SIG-M5 treated with dmso at 0.1 percent for 504 hours (cell line): ENCODE results near the gene MPC2.

Experiments
- DNase-seq: peaks from one replicate; lab custom pipeline; 2025; ENCODE audit not compliant: unreplicated experiment; lab: John Stamatoyannopoulos, UW

The MPC2 gene

DNA sequence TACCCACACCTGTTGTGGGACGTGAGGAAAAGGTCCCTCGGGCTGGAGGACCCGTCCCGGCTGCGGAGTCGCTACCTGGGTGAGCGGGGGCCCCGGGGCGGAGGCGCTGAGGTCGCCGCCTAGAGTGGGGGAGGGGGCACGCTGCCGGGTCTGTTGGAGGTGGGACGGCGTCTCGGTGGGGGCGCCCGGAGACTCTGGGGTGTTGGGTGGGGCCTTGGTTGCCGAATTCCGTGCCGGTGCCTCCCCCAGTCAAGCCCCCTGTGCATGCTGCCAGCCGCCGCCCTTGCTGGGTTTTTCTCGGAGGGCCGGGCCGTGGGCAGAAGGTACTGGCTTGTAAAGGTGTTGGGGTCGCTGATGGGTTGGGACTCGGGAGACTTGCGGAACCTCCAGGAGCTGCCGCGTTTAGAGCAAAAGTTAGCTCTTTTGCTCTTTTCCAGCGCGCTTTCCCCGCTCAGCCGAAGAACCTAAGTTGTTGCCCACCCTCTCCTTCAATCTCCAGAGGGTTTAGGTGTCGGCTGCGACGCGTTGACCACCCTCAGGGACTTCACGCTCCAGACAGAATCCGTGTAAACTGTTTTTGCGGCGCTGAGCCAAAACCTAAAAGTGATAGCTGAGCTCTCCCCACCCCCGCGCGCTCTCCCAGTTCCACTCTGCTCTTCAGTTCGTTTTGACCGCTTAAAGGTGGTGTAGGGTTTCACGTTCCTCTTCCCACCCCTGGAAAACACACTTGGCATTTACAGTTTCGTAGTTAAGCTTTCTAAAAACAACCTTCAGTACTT is at the start of gene MPC2:
TSS of gene MPC2 (minus strand) at position 143 of the 779 bp plus-strand sequence. CDS start 1,231 bp downstream, outside the sequence.
- DNase-seq: peak; percentile 67

- DNase-seq: no peak
Observed at GRCh38 chr1:167984886-167985489, 48.1 kb upstream of the MPC2 start.

DNA sequence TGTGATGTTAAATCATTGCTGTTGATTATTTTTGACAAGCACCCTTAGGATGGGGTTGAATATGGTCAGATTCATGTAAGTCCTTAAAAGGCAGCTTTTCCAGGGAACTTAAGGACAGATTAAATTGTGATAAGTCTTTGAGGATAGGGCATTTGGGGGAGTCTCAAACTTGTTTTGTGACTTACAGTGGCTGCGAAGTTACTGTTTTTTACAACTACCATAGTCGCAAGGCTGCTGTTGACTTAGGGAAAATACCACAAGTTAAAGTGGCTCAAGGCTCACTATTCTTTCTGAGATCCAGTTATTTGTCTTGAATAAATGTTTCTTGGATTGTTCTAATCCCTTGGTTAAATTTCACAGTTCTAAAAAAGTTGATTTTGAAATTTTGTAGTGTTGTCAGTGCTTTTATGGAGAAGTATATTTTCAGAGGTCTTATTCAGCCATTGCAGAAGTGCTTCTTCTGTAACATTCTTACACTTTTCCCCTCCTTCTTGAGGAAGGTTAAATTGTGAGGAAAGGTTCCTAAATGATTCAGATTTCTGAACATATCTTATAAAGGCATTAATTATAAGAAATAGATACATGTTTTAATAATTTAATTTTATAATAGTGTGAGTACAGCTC is 47.0 kb upstream of the MPC2 start:
- DNase-seq: no peak

DNA sequence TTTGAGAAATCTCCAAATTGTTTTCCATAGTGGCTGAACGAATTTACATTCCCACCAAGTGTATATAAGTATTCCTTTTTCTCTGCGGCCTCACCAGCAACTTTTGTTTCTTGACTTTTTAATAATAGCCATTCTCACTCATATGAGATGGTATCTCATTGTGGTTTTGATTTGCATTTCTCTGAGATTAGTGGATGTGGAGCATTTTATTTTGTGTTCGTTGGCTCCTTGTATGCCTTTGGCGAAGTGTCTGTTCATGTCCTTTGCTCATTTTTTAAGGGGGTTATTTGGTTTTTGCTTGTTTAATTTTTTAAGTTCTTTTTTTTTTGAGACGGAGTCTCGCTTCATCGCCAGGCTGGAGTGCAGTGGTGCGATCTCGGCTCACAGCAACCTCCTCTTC is 45.1 kb upstream of the MPC2 start:
- no peak for DNase-seq

- no peak for DNase-seq
Observed at GRCh38 chr1:167977245-167977644, 40.4 kb upstream of the MPC2 start.

GRCh38 chr1:167974698-167975097 is 37.8 kb upstream of the MPC2 start:
- DNase-seq: no peak

DNA sequence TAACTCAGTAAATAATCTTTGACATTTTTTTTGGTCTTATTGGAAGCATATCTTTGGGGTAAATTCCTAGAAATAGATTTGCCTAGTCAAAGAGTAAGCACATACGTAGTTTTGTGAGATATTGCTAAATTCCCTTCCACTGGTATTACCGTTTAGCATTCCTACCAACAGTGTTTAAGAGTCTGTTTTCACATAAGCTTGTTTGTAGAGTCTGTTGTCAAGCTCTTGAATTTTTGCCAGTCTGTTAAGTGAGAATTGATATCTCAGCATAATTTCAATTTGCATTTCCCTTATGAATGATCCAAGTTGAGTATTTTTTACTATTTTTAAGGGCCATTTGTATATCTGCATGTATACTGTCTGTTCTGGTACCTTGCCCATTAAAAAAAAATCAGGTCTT is 37.0 kb upstream of the MPC2 start:
- no peak for DNase-seq

DNA sequence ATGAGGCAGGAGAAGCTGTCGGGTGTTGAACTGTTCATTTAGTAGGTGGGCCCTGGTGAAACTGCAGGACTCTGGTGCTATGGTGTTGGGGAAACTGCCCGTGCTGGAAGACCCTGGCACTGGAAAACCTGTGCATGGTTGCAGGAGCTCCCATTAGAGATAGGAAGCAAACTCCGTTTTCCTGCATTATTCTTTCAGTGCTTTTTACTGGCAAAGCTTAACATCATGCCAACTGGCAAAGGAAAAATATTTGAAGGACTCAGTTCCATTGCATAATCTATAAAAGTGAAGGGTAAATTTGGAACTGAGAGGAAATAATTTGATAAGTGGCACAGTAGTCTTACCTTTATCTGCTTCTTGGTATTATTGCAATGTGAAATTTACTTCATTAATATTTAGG is 31.7 kb upstream of the MPC2 start:
- DNase-seq: no peak

DNA sequence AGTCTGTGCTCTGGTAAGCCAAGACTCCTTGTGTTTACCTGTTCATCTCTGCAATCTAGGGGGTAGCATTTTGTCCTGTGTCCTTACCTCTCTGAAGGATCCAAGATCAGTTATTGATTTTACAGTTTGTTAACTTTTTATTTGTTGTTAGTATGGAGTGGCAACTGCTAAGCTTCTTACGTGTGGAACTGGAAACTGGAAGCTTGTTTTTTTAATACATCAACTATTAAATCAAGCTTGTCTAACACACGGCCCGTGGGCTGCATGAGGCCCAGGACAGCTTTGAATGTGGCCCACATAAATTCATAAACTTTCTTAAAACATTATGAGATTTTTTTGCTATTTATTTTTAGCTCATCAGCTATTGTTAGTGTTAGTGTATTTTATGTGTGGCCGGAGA is 29.2 kb upstream of the MPC2 start:
- DNase-seq: no peak

GRCh38 chr1:167964646-167965045 is 27.8 kb upstream of the MPC2 start:
- DNase-seq: no peak

DNA sequence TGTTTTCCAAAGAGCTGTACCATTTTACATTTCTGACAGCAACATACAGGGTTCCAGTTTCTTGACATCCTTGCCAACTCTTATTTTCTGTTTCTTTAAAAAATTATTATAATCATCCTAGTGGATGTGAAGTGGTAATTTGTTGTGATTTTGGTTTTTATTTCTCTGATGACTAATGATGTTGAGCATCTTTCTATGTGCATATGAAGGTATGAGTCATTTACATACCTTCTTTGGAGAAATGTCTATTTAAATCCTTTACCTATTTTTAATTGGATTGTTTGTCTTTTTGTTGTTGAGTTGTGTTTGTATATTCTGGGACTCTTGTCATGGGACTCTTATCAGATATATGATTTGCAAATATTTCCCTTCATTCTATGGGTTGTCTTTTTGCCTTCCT is 20.8 kb upstream of the MPC2 start:
- DNase-seq: no peak

DNA sequence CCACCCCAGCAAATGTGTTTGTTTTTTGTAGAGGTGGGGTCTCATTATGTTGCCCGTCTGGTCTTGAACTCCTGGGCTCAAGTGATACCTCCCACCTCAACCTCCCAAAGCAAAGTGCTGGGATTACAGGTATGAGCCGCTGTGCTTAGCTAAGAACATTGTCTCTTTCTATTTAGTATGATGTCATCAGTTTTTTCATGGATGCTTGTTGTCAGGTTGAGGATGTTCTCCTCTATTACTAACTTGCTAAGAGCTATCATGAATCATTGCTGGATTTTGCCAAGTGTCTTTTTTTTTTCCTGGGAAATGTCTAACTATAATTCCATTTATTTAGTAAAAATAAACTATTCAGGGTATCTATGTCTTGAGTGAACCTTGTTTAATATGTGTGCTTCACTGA is 19.0 kb upstream of the MPC2 start:
- DNase-seq: no peak

GRCh38 chr1:167950569-167950968 is 13.7 kb upstream of the MPC2 start:
- no peak for DNase-seq

DNA sequence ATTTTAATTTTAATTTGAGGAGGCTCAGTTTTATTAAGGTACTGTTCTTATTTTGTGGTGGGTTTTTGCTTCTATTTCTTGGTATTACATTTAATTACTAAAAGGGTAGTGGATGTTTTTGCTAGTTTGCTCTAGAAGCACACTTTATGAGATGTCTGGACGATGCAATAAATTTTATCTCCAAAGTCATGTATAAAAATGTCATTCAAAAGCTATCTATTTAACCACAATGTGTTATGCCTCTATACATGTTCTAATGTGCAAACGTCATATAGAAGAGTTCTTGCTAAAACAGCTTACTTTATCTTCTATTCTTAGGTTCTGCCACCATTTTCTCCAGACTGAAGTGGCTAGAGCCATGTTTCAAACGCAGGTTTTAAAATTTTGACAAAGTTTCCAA is 12.9 kb upstream of the MPC2 start:
- DNase-seq: no peak

DNA sequence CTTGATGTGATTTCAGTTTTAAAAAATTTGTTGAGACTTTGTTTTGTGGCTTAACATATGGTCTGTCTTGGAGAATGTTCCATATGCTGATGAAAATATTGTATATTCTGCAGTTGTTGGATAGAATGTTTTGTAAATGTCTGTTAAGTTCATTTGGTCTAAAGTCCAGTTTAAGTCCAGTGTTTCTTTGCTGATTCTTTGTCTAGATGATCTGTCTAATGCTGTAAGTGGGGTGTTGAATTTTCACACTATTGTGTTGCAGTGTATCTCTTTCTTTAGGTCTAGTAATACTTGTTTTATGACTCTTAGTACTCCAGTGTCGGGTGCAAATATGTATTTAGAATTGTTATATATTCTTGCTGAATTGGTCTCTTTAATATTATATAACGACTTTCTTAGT is 10.9 kb upstream of the MPC2 start:
- no peak for DNase-seq

DNA sequence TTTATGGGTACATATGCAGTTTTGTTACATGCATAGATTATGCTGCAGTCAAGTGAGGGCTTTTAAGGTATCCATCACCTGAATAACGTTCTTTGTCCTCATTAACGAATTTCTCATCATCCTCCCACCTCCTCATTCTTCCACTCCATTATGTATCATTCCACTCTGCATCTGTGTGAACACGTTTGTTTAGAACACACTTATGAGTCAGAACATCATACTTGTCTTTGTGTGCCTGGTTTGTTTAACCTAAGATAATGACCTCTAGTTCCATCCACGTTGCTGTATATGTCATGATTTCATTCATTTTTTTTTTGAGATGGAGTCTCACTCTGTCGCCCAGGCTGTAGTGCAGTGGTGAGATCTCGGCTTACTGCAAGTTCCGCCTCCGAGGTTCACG is 6.7 kb upstream of the MPC2 start:
- no peak for DNase-seq

GRCh38 chr1:167940264-167940663 is 3.4 kb upstream of the MPC2 start:
- DNase-seq: no peak

- DNase-seq: no peak
Observed at GRCh38 chr1:167938080-167938636, 1.3 kb upstream of the MPC2 start.

DNA sequence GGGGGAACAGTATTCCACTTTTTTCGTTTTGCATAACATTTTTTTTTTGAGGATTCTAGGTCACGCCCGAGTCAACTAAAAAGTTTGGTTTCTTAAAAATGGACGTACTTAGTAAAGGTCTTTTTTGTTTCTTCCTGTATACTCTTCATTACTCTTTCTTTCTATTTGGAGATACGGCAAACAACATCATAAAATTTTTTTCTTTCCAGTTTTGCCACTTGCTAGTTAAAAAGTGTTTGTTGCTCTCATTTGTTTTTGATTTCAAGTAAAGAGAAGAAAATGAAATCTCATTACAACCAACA is 788 bp upstream of the MPC2 start:
- no peak for DNase-seq

- peak; percentile 98 for DNase-seq
Observed at GRCh38 chr1:167936068-167936929, 573 bp downstream of the MPC2 start, which contains the start of gene DCAF6. DCAF6 (plus strand) TSS chr1:167936683; CDS start chr1:167936912, 229 bp downstream.
